Measurements from ENCODE around the gene CIRBP. TPM values are rescaled to one million over a fixed set of nuclear protein-coding genes. Genes with fewer than 3 reads are reported as not detected.

The CIRBP gene
- total and polyA plus RNA-seq, 9 of the 15 experiments (the other 6 are each of a cell fraction or from before 2014, with no cell fraction given): 20.5 to 327 (median 176) TPM

DNA sequence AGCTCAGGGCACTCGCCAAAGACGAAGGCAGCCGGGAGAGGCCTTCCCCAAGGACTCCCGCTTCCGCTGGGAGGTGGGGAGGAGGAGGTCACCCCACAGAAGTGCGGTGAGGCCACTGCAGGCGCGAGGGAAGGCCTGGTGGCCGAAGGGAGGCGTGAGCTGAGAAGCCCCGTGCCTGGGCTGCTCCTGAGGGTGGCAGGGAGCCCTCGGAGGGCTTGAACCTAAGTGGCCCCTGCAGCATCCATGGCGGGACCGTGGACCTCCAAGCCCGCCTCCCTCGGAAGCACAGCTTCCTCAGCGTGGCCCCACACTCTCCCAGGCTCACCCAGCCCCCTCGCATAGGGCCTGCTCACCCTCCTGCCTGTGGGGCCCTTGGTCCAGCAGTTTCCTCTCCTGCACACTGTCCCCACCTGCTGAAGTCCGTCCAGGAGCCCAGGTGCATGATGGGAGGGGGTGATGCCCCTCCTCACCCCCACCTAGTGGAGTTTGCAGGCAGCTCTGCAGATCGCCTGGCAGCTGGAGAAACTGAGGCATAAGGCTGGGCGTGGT, 42.5 kb downstream of the CIRBP start:
- ATAC-seq (no peak), DNase-seq (ENCODE audit: extremely low read depth in 1 of 4, low spot score in 3 of 4) (no peak), FAIRE-seq (no peak)
- in situ Hi-C loops (cut with MboI): no loop called here
- 51% methylated on average over 17 of the region's 21 CpGs for WGBS (ENCODE audit: insufficient coverage, low coverage, missing lambda C conversion rate)
- no peaks in the 10 kb centered on the region for H3K36me3 ChIP-seq (ENCODE audit: control insufficient read depth, insufficient read depth, low read length)
- peaks cover 16% of the 10 kb centered on the region; the same call in 2 of the 3 replicates for H3K79me2 ChIP-seq (ENCODE audit: control insufficient read depth, insufficient read depth, low read length)
- H3K9ac ChIP-seq (ENCODE audit: insufficient read depth in 1 of 2, low read depth in 2 of 2, low read length in 2 of 2): no peak overlapping the region; a peak in 1 of 4 replicates
- H3K9me1 ChIP-seq (ENCODE audit: control insufficient read depth, insufficient read depth, low read length): no peaks in the 10 kb centered on the region
- no peaks in the 10 kb centered on the region for H3K27me3 ChIP-seq (ENCODE audit: control insufficient read depth in 2 of 2, insufficient read depth in 2 of 2, low read length in 2 of 2)
- no peak overlapping the region for H2AFZ ChIP-seq (ENCODE audit: low read depth, low read length)
- H4K20me1 ChIP-seq (replicated peaks; ENCODE audit: control insufficient read depth, insufficient read depth, low read length): peaks cover 8% of the 10 kb centered on the region; the same call in 1 of the 2 replicates
- no peak overlapping the region for H3K27ac ChIP-seq (ENCODE audit: extremely low read depth, low read depth, low read length)
- H3K9me3 ChIP-seq (replicated peaks; ENCODE audit: control insufficient read depth, insufficient read depth, low read depth, low read length): no peaks in the 10 kb centered on the region
- POLR2A ChIA-PET: interaction anchor here (0.6 kb wide), 1 partner anchor 123 kb away, joined by 3 read pairs; no protein-coding TSS in a partner anchor
- peaks cover 6 to 85% of the 10 kb centered on the region in 2 experiments for H3K4me1 ChIP-seq (replicated peaks in 1 of 2; ENCODE audit: control insufficient read depth in 2 of 2, insufficient read depth in 2 of 2, low read length in 2 of 2)
- no peak overlapping the region for H3K4me2 ChIP-seq (ENCODE audit: insufficient read depth, low read length)
- no peak overlapping the region for H3K4me3 ChIP-seq
- CTCF ChIA-PET (ENCODE audit: low intra/inter-chr PET ratio): no interaction called here
- BruUV-seq (replicated peaks): no TSS peak
- intact Hi-C loops (cut with micrococcal nuclease): no loop called here
- TF ChIP-seq, protein P1, sequence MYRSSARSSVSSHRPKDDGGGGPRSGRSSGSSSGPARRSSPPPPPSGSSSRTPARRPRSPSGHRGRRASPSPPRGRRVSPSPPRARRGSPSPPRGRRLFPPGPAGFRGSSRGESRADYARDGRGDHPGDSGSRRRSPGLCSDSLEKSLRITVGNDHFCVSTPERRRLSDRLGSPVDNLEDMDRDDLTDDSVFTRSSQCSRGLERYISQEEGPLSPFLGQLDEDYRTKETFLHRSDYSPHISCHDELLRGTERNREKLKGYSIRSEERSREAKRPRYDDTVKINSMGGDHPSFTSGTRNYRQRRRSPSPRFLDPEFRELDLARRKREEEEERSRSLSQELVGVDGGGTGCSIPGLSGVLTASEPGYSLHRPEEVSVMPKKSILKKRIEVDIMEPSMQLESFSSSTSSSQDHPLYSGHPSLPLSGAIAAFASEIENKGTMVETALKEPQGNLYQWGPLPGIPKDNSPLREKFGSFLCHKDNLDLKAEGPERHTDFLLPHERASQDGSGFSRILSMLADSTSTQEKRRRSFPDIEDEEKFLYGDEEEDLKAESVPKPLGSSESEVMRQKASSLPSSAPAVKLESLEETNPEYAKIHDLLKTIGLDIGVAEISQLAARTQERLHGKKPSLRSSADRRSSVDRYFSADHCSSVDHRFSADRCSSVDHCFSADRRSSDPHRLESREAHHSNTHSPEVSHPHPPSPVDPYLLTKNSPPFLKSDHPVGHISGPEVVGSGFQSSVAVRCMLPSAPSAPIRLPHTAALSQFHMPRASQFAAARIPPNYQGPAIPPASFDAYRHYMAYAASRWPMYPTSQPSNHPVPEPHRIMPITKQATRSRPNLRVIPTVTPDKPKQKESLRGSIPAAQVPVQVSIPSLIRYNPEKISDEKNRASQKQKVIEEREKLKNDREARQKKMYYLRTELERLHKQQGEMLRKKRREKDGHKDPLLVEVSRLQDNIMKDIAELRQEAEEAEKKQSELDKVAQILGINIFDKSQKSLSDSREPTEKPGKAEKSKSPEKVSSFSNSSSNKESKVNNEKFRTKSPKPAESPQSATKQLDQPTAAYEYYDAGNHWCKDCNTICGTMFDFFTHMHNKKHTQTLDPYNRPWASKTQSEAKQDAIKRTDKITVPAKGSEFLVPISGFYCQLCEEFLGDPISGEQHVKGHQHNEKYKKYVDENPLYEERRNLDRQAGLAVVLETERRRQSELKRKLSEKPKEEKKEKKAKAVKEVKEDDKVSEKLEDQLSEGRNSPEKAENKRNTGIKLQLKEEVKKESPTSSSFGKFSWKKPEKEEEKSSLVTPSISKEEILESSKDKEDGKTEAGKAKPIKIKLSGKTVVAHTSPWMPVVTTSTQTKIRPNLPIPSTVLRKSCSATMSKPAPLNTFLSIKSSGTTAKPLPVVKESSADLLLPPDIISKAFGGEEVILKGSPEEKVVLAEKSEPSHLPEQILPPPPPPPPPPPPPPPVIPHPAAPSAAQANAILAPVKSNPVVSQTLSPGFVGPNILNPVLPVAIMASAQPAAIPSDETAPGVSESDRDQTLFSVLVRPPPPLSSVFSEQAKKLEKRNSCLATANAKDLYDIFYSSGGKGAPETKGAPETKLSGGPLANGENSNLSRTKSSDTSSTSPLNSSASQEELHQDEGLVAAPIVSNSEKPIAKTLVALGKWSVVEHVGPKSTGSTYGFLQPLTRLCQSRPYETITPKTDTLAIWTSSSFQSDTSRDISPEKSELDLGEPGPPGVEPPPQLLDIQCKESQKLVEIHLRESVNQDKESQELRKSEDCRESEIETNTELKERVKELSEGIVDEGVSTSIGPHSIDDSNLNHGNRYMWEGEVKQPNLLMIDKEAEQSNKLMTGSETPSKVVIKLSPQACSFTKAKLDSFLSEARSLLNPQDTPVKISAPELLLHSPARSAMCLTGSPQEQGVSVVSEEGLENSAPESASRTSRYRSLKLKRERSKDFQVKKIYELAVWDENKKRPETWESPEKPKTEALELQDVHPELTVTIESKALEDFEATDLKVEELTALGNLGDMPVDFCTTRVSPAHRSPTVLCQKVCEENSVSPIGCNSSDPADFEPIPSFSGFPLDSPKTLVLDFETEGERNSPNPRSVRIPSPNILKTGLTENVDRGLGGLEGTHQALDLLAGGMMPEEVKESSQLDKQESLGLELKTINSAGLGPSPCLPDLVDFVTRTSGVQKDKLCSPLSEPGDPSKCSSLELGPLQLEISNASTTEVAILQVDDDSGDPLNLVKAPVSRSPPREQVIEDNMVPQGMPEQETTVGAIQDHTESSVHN (IDR thresholded peaks at IDR 0.05; ENCODE audit: borderline replicate concordance in 1 of 2, low read depth in 1 of 2): no peak
- TF ChIP-seq, protein P2, sequence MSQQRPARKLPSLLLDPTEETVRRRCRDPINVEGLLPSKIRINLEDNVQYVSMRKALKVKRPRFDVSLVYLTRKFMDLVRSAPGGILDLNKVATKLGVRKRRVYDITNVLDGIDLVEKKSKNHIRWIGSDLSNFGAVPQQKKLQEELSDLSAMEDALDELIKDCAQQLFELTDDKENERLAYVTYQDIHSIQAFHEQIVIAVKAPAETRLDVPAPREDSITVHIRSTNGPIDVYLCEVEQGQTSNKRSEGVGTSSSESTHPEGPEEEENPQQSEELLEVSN (IDR thresholded peaks at IDR 0.05; ENCODE audit: borderline replicate concordance in 1 of 2, extremely low read depth in 1 of 2, insufficient read depth in 1 of 2, insufficient read length in 1 of 2, low read depth in 1 of 2, low read length in 1 of 2, poor library complexity in 1 of 2, severe bottlenecking in 1 of 2): peak in 1 of 2 experiments; percentile 15
- TF ChIP-seq, protein P3, sequence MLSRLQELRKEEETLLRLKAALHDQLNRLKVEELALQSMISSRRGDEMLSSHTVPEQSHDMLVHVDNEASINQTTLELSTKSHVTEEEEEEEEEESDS (CRISPR knock-in tag; IDR thresholded peaks at IDR 0.05): no peak
- no peak for TF ChIP-seq CC2D1A (IDR thresholded peaks at IDR 0.05)
- TF ChIP-seq KDM4B (IDR thresholded peaks at IDR 0.05; ENCODE audit: borderline replicate concordance in 2 of 2, low read depth in 1 of 2): no peak
- TF ChIP-seq BCOR (IDR thresholded peaks at IDR 0.05): peak; percentile 12; the same call in 1 of the 2 replicates
- no peak for TF ChIP-seq ELF2 (CRISPR knock-in tag; IDR thresholded peaks at IDR 0.05)
- TF ChIP-seq, protein P4, sequence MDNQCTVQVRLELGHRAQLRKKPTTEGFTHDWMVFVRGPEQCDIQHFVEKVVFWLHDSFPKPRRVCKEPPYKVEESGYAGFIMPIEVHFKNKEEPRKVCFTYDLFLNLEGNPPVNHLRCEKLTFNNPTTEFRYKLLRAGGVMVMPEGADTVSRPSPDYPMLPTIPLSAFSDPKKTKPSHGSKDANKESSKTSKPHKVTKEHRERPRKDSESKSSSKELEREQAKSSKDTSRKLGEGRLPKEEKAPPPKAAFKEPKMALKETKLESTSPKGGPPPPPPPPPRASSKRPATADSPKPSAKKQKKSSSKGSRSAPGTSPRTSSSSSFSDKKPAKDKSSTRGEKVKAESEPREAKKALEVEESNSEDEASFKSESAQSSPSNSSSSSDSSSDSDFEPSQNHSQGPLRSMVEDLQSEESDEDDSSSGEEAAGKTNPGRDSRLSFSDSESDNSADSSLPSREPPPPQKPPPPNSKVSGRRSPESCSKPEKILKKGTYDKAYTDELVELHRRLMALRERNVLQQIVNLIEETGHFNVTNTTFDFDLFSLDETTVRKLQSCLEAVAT (IDR thresholded peaks at IDR 0.05): no peak
- no peak for TF ChIP-seq POLR2G (IDR thresholded peaks at IDR 0.05; ENCODE audit: low read depth, low read length)
- TF ChIP-seq FOXM1 (IDR thresholded peaks at IDR 0.05; ENCODE audit: low read depth): no peak
- no peak for TF ChIP-seq FOXM1 (CRISPR knock-in tag; IDR thresholded peaks at IDR 0.05; ENCODE audit: low read depth)

All from K562 (cell line).